Osteoblast (primary cell): ENCODE results near the gene KRTAP10-6. TPM values are rescaled to one million over a fixed set of nuclear protein-coding genes. Genes with fewer than 3 reads are reported as not detected.
A peak's percentile ranks its signal among the peaks of the same experiment; 100 is the strongest.

ENCODE experiments used
- DNase-seq: peaks from one replicate; pipeline ENCODE4 v3.0.0; 2011; ENCODE audit warnings: low spot score, mixed read lengths; ENCODE audit not compliant: insufficient read length; ENCODE audit errors: missing footprints
- H2AFZ ChIP-seq: 2 replicates; pipeline ENCODE4 v1.6.0; 2011; ENCODE audit warnings: mild to moderate bottlenecking, low read length
- H3K27ac ChIP-seq: 2 replicates; pipeline ENCODE4 v1.5.1; 2011; ENCODE audit warnings: mild to moderate bottlenecking, low read depth, low read length, moderate library complexity
- H3K27me3 ChIP-seq: 2 replicates; pipeline ENCODE4 v1.6.0; 2012; ENCODE audit warnings: mild to moderate bottlenecking, control low read depth, inconsistent platforms, low read length, moderate library complexity; ENCODE audit not compliant: insufficient read depth
- H3K36me3 ChIP-seq: 2 replicates; pipeline ENCODE4 v1.5.1; 2011; ENCODE audit warnings: mild to moderate bottlenecking, low read length, control low read depth, moderate library complexity; ENCODE audit not compliant: insufficient read depth
- H3K4me1 ChIP-seq: 2 replicates; pipeline ENCODE4 v1.5.1; 2011; ENCODE audit warnings: mild to moderate bottlenecking, low read length, control low read depth, moderate library complexity; ENCODE audit not compliant: insufficient read depth
- H3K4me2 ChIP-seq: 2 replicates; pipeline ENCODE4 v1.6.0; 2011; ENCODE audit warnings: mild to moderate bottlenecking, low read length; ENCODE audit not compliant: insufficient read depth
- H3K4me3 ChIP-seq: fragments of 200-600 bp; sonication (generic); 3 replicates; pipeline ENCODE4 v1.5.1; 2012; ENCODE audit warnings: mild to moderate bottlenecking, low read length, inconsistent platforms; ENCODE audit not compliant: insufficient read depth
- H3K79me2 ChIP-seq: 2 replicates; pipeline ENCODE4 v1.6.0; 2012; ENCODE audit warnings: mild to moderate bottlenecking, low read length, control low read depth, inconsistent platforms; ENCODE audit not compliant: insufficient read depth
- H3K9me3 ChIP-seq: 2 replicates; pipeline ENCODE4 v1.5.1; 2011; ENCODE audit warnings: low read depth, low read length, control low read depth
- H4K20me1 ChIP-seq: 2 replicates; pipeline ENCODE4 v1.6.0; 2012; ENCODE audit warnings: mild to moderate bottlenecking, low read length, control low read depth; ENCODE audit not compliant: insufficient read depth
- CTCF ChIP-seq: IDR thresholded peaks from 2 replicates; pipeline ENCODE4 v1.5.1; 2011; ENCODE audit warnings: mild to moderate bottlenecking, low read depth, low read length, moderate library complexity; ENCODE audit errors: extremely low read depth
- total RNA-seq: library from RNA; depleted of rRNA; stranded (reverse); fragments of >200 nt; gene quantifications from 2 replicates; pipeline ENCODE4 v1.2.3, GENCODE V29; 2012

Gene KRTAP10-6
- total RNA-seq, 1 donor: not detected

GRCh38 chr21:44618504-44618903 is 26.2 kb upstream of the KRTAP10-6 start:
- Histone ChIP-seq H3K36me3 (no peaks in the 10 kb centered on the region), H3K4me2 (no peak overlapping the region), H3K4me1 (no peaks in the 10 kb centered on the region), H4K20me1 (no peaks in the 10 kb centered on the region), H3K4me3 (no peak overlapping the region), H2AFZ (no peak overlapping the region), H3K79me2 (no peaks in the 10 kb centered on the region), H3K27ac (no peak overlapping the region), H3K9me3 (no peaks in the 10 kb centered on the region), H3K27me3 (no peaks in the 10 kb centered on the region)
- TF ChIP-seq CTCF: peak; percentile 29
- DNase-seq: no peak

- H4K20me1 ChIP-seq: no peaks in the 10 kb centered on the region
- DNase-seq: no peak
- H3K9me3 ChIP-seq: no peaks in the 10 kb centered on the region
- no peaks in the 10 kb centered on the region for H3K79me2 ChIP-seq
- no peak overlapping the region for H2AFZ ChIP-seq
- H3K4me2 ChIP-seq: no peak overlapping the region
- H3K27ac ChIP-seq: no peak overlapping the region
- H3K27me3 ChIP-seq: no peaks in the 10 kb centered on the region
- H3K36me3 ChIP-seq: no peaks in the 10 kb centered on the region
- TF ChIP-seq CTCF: no peak
- no peak overlapping the region for H3K4me3 ChIP-seq
- H3K4me1 ChIP-seq: no peaks in the 10 kb centered on the region
Observed at GRCh38 chr21:44617071-44617501, 24.8 kb upstream of the KRTAP10-6 start.

DNA sequence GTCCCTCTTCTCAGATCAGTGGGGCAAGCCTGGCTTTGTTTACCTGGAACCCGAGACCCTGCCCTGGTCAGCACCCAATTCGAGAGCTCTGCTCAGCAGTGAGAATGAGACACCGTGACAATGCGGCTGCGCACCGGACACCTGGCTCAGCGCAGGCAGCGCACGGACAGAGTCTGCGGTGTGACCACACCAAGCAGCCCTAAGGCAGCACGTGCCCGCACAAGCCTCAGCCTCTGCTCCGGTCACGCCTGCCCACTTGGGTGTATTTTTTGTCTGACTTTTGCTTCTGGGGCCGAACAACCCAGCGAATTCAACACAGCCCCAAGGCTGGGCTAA is 24.3 kb upstream of the KRTAP10-6 start:
- H3K36me3 ChIP-seq: no peaks in the 10 kb centered on the region
- no peak for DNase-seq
- H3K4me3 ChIP-seq: no peak overlapping the region
- no peak overlapping the region for H2AFZ ChIP-seq
- no peaks in the 10 kb centered on the region for H3K27me3 ChIP-seq
- no peaks in the 10 kb centered on the region for H3K79me2 ChIP-seq
- H3K4me2 ChIP-seq: no peak overlapping the region
- no peaks in the 10 kb centered on the region for H4K20me1 ChIP-seq
- peaks cover 3% of the 10 kb centered on the region for H3K9me3 ChIP-seq
- H3K27ac ChIP-seq: no peak overlapping the region
- no peaks in the 10 kb centered on the region for H3K4me1 ChIP-seq
- no peak for TF ChIP-seq CTCF

DNA sequence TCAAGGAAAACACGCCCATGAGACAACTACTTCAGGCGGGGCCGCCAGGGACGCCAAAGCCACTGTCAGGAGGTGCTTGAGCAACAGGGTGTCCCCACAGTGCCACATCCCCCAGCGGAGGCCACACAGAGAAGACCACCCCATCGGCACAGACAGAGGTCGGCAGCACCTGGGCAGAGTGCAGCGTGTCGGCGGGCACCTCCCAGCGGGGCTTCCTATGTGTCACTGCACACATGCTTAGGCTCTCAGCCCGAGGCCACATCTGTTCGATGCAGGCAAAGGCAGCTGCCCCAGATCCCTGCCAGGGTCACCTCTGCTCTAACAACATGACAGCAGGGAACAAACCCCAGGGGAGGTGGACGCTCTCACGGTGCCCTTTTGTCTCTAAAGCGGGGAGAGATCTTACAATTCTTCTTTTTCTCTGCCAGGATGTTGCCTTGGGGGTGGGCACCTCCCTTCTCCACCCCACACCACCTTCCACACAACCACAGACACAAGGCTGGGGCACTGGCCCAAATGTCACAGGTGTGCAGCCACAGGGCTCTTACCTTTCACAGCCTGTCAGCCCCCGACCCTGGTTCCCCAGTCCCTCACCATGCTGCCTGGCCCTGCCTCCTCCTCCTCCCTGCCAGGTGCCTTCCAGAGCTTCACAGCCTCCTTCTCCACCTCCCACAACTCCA is 23.7 kb upstream of the KRTAP10-6 start:
- no peak overlapping the region for H3K4me3 ChIP-seq
- H3K27me3 ChIP-seq: no peaks in the 10 kb centered on the region
- no peak overlapping the region for H3K27ac ChIP-seq
- H2AFZ ChIP-seq: no peak overlapping the region
- no peak overlapping the region for H3K4me2 ChIP-seq
- DNase-seq: no peak
- no peaks in the 10 kb centered on the region for H3K4me1 ChIP-seq
- no peaks in the 10 kb centered on the region for H3K36me3 ChIP-seq
- H3K79me2 ChIP-seq: no peaks in the 10 kb centered on the region
- no peak for TF ChIP-seq CTCF
- H3K9me3 ChIP-seq: peaks cover 3% of the 10 kb centered on the region
- no peaks in the 10 kb centered on the region for H4K20me1 ChIP-seq
